Neural progenitor cell (in vitro differentiated cells): ENCODE measurements around the gene FUT4.
A peak's percentile ranks its signal among the peaks of the same experiment; 100 is the strongest.

Source experiments
- CTCF ChIP-seq: fragments of 200-600 bp; sonication (generic); IDR thresholded peaks from 2 replicates; pipeline ENCODE4 v1.5.1; 2017; ENCODE audit warnings: antibody characterized with exemption, mild to moderate bottlenecking
- EZH2phosphoT487 ChIP-seq: fragments of 200-600 bp; sonication (generic); IDR thresholded peaks from 2 replicates; pipeline ENCODE4 v1.6.1; 2017; ENCODE audit warnings: antibody characterized with exemption

- no peak for TF ChIP-seq CTCF
- peak; percentile 75 for TF ChIP-seq EZH2phosphoT487
Observed at GRCh38 chr11:94545264-94546161, 1.8 kb downstream of the FUT4 start.
